Left ventricle myocardium superior (tissue), 1 donor: ENCODE results near the gene PRDM11. TPM values are rescaled to one million over a fixed set of nuclear protein-coding genes. Genes with fewer than 3 reads are reported as not detected.
A peak's percentile ranks its signal among the peaks of the same experiment; 100 is the strongest.

Experiments used
- ATAC-seq: fragments of 200-7000 bp; cut with Tn5 transposase; one replicate; pipeline ENCODE4 v1.9.1; 2020; ENCODE audit warnings: mild to moderate bottlenecking, moderate library complexity
- DNase-seq: peaks from one replicate; pipeline ENCODE4 v3.0.0-alpha.2; 2020
- intact Hi-C: fragments of 100-400 bp; cut with micrococcal nuclease; formaldehyde crosslinking; loops from one replicate; pipeline ENCODE4 v1.11.0; 2022
- total RNA-seq: library from RNA; stranded (reverse); fragmentation: NEBNext Ultra II Directional; extraction: Animal tissue kit (Norgen Biotek cat#: 25700); gene quantifications from one replicate; pipeline ENCODE4 v1.2.1, GENCODE V29; 2021
- donor health status: DM: no; HTN: yes; CAD: no; lungs with severe emphysema.

The PRDM11 gene
- total RNA-seq, 1 donor from 2014 or later: 16.9 TPM

- peak; percentile 11 for ATAC-seq
- intact Hi-C loops: no loop called here
- DNase-seq: peak; percentile 54
These were observed 8.7 kb downstream of the PRDM11 start for GRCh38 chr11:45155058-45155551.

DNA sequence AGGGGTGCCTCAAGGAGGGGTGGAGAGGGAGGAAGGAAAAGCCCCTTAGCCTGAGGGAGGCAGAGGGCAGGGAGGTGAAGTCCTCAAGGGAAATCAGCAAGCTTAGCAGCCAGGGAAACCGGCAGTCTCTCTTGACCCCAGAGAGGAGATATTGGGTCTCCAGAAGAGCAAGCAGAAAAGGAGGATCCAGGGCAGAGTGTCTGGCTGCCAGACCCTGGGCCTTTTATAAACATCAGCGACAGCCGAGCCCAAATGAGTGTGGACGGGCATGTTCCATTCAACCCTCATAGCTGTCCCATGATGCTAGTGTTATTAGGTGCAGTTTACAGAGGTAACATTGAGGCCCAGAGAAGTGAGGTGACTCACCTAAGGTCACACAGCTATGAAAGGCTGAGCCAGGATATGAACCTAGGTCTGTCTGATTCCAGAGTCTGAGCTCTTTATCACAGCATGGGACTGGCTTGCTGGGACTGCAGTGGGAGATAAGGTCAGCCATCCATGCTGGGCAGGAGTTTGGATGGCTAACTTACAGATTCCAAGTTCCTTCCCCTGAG is 9.3 kb downstream of the PRDM11 start:
- DNase-seq: no peak

GRCh38 chr11:45156201-45156600 is 9.8 kb downstream of the PRDM11 start:
- DNase-seq: no peak
- ATAC-seq: no peak
- intact Hi-C loops: no loop called here

More for the DNA sequence above, 9.3 kb downstream of the PRDM11 start:
- ATAC-seq: no peak
- intact Hi-C loops: no loop called here

- ATAC-seq: no peak
- DNase-seq: no peak
- intact Hi-C loops: no loop called here
These were observed 10.3 kb downstream of the PRDM11 start for GRCh38 chr11:45156741-45157140.

- intact Hi-C loops: no loop called here
- no peak for ATAC-seq
- DNase-seq: no peak
These were observed 11.1 kb downstream of the PRDM11 start for GRCh38 chr11:45157247-45158209.

DNA sequence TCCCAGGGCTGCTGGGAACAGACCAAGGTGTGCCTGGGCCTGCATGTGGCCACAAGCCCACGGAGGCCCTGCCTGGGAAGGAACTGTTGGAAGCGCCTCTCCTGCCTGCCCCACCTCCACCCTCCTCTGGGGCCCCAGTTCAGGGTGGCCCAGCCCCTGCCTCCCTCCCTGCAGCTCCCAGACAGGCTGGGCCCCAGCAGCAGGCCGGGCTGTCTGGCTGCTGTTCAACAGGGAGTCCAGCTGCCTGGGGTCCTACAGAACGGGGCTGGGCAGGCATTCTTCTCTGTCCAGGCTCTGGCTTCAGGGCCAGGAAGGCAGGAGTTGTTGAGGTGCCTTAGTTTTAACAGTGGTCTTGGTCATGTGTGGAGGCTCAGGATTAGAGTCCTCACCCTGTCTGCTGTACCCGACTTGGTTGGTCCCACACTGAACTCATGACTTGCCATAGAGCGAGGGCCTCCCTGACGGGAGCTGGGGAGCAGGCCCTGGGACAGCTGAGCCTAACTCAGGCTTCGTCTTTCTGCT is 11.8 kb downstream of the PRDM11 start:
- DNase-seq (peak; percentile 72), ATAC-seq (peak; percentile 74)
- intact Hi-C loops: no loop called here

GRCh38 chr11:45158891-45159605 is 12.6 kb downstream of the PRDM11 start:
- DNase-seq: peak; percentile 51

GRCh38 chr11:45159781-45160365 is 13.4 kb downstream of the PRDM11 start:
- intact Hi-C loops: no loop called here
- DNase-seq (no peak), ATAC-seq (no peak)

More at GRCh38 chr11:45158891-45159605, 12.6 kb downstream of the PRDM11 start:
- intact Hi-C loops: no loop called here
- peak; percentile 25 for ATAC-seq

DNA sequence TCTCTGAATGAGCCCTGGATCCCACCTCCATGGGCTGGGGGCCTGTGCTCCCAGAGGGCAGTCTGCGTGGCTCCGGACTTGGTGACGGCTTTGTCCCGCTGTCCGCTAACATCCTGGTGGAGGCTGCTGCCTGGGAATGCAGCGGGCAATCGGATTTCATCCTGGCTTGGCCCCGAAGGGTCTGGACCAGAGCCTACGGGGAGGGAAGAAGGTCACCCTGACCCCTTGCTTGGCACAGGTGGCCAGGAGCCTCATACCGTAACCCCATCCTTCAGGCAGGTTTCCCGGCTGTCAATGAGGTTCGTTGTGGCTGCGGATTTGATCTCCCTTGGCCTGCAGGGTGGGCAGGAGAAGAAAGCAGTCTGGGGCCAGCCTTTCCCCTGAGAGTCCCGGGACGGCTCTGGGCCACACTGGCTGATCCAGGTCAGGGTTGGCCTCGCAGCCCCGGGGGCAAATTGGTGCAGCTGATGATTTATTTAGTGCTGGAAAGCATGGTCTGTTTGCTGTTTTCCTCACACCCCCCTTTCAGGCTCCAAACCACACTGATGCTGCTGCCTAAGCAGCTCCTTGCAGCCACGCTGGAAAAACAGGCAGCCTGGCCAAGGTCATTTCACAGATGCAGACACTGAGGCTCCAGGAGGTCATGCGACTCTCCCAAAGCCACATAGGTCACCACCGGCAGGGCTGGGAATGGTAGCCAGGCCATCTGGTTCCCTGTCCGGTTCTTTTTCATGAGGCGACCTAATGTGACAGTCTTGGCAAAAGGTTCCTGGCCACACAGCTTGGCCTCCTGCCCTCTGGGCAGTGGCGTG is 15.0 kb downstream of the PRDM11 start:
- intact Hi-C loops: no loop called here
- DNase-seq: peak; percentile 76
- peak; percentile 59 for ATAC-seq

DNA sequence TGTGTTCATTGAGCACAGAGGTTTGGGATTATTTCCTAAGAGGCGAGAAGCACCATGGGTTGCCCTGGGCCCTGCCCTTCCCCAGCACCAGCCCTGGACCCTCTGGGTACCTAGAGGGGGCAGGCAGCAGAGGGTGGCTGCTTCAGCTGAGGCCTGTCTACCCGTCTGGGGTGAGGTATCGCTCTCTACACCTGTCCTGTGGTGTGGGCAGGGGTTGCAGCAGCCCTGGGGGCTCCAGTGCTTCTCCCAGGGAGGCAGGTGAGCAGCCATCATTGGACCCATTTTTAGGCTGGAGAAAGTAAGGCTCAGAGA is 15.6 kb downstream of the PRDM11 start:
- DNase-seq: no peak
- intact Hi-C loops: no loop called here
- ATAC-seq: no peak

- ATAC-seq: no peak
- no peak for DNase-seq
- intact Hi-C loops: no loop called here
These were observed 16.8 kb downstream of the PRDM11 start for GRCh38 chr11:45162916-45163879.

DNA sequence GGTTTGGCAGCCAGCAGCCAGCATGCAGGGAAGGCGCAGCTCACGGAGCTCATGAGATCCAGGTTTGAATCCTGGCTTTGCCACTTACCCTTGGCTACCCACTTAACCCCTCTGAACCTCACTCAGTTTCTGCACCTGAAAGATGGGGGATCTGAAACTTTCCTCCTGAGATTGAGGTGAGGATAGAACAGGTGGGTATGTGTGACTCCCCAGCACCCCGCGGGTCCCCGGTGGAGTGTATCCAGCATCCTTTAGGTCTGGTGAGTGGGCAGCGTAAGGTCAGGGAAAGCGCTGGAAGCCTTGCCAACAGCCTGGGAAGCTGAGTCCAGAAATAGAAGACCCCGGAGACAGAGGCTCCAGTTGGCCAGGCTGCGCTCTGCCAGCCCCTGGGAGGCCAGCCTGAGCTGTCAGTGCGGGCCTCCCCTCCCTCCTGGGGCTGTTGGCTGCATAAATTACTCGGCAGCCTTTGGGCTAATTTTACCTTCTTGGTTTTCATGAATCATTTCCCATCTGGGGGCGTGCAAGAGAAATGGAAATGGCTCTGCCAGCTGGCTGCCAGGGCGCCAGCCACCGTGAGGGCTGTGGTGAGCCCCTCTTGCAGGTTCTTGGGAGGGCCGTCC is 17.6 kb downstream of the PRDM11 start:
- ATAC-seq (peak; percentile 65), DNase-seq (peak; percentile 49)
- intact Hi-C loops: no loop called here

DNA sequence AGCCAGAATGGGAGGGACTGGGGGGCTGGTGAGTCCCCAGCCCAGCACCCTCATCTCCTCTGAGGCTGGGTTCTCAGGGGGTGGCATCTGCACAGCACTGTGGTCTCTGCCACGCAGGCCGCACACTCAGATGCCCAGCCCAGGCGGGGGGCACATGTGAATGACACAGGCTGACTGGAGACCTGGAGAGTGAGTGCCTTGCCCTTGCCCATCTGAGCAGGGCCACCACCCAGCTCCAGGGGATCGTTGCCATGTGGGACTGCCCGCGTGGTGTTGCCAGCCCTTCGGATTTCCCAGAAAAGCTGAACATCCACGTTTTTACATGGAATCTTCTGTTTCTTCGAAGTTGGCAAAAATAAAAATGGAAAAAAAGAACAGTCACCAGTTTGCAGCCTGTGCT is 18.9 kb downstream of the PRDM11 start:
- intact Hi-C loops: no loop called here
- no peak for DNase-seq
- no peak for ATAC-seq

- DNase-seq (no peak), ATAC-seq (no peak)
- intact Hi-C loops: no loop called here
These were observed 19.6 kb downstream of the PRDM11 start for GRCh38 chr11:45165806-45166603.

- DNase-seq (no peak), ATAC-seq (no peak)
- intact Hi-C loops: no loop called here
These were observed 20.1 kb downstream of the PRDM11 start for GRCh38 chr11:45166604-45166897.

GRCh38 chr11:45167283-45167682 is 20.8 kb downstream of the PRDM11 start:
- no peak for DNase-seq
- ATAC-seq: no peak
- intact Hi-C loops: no loop called here
